GM21825 (cell line): ENCODE data around the gene PMP22.
"Not testable (repeated sequence)": the region's sequence is repeated elsewhere in the genome, so short reads cannot be mapped to it uniquely, and the experiment has no call there.

Source experiments
- ATAC-seq: cut with Tn5 transposase; IDR thresholded peaks from one replicate; pipeline ENCODE4 v1.9.1; 2021; ENCODE audit warnings: mild to moderate bottlenecking, moderate library complexity; ENCODE audit not compliant: unreplicated experiment

The PMP22 gene

DNA sequence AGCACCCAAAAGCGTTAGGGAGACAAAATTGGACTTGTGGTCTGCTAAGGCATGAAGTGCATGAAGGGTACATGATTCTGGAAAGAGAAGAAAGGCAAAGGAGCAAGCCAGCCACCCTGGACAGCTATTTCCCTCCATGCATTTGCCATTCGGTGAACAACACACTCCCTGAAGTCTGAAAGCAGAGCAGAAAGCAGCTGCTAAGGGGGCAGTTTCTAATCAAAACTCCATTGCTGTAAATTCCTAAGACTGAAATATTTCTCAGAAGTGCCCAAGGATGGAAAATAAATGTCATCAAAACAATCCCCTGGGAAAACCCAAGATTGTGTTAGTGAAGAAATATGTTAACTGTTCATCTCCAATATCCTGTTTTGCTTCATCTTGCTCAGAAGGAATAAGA is 44.3 kb downstream of the PMP22 start:
- no peak for ATAC-seq

DNA sequence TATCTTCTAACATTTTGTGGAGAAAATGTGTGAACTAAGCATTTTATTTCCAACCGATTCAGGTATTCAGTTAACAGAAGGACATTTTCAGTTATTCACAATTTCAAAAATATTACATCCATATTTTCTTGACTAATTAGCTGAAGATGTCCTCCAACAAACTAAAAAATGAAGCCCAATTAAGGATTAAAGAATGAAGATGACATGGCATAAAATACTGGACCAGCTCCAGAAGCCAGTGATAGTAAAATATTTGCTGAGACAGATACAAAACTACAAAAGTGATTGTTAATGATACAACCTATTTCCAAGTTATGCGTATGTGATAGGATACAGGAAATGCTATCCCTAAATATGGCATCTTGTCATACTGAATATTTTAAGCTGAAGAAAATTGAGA is 48.6 kb downstream of the PMP22 start:
- no peak for ATAC-seq

DNA sequence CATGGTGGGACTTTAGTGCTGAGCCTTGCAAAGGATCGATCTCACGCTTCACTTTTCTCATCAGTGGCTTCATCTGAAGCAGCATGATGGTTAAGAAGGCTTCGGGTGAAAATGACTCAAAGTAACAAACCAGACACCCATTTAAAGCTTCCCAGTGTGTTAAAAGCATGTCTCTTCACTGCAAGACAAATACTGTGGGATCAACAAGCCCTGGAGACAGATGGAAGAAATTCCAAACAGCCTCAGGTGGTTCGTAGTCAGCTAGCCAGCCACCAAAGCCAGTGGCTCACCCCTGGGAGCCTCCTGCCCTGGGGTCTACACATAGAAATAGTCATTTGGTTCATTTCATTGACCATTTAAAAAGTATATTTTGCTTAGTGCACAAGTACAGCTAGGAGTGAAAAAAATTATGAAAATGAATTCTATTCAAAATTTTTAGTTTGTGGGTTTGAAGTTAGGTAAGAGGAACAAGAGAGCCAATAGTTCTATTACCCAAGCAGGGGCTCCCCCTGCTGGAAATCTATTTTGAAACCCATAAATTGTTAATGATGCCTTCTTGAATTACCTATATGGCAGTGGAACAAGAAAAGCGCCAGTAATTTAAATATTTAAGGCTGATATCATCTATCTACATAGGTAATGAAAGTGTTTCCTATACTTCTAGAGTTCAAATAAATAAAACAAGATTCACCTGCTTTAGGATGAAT is 51.6 kb downstream of the PMP22 start:
- no peak for ATAC-seq

DNA sequence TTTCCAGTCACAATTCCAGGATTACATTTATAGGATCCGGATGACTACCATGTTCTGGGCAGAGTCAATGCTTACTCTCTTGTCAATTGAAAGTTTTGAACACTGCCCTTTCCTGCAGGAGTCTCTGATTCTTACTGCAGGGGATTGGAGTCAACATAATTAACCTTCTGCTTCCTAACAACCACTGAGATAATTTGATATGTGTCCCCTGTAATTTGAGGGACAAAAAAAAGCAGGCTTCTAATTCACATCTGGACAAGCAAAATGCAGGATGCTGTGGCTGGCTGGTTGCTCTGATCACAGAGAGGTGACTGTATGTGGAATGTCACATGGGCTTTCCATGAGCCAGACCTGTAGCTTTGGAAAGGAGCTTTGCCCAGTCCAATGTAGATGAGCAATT is 54.9 kb downstream of the PMP22 start:
- ATAC-seq = no peak

DNA sequence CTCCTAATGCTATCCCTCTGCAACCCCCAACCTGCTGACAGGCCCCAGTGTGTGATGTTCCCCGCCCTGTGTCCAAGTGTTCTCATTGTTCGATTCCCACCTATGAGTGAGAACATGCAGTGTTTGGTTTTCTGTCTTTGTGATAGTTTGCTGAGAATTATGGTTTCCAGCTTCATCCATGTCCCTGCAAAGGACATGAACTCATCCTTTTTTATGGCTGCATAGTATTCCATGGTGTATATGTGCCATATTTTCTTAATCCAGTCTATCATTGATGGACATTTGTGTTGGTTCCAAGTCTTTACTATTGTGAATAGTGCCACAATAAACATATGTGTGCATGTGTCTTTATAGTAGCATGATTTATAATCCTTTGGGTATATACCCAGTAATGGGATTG is 62.1 kb downstream of the PMP22 start:
- ATAC-seq = not testable (repeated sequence)

DNA sequence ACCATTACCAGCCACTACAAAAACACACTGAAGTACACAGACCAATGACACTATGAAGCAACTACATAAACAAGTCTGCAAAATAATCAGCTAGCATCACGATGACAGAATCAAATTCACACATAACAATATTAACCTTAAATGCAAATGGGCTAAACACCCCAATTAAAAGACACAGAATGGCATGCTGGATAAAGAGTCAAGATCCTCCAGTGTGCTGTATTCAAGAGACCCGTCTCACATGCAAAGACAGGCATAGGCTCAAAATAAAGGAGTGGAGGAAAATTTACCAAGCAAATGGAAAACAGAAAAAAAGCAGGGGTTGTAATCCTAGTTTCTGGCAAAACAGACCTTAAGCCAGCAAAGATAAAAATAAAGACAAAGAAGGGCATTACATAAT is 64.6 kb downstream of the PMP22 start:
- not testable (repeated sequence) for ATAC-seq

DNA sequence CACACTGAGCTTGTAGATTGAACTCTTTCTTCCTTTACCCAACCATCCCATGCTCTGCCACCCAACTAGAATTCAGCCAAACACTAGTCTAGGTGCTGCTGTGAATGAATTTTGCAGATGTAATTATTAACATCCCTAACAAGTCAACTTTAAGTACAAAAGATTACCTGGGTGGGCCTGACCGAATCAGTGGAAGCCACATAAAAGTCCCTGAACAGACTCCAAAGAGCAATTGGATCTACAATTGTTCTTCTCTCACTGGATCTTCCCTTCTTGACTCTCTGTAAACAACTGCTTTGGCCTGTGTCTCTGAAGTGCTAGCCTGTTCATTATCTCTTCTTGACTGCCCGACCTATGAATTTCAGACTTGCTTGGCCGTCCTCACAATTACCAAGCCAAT is 67.9 kb downstream of the PMP22 start:
- ATAC-seq = no peak

DNA sequence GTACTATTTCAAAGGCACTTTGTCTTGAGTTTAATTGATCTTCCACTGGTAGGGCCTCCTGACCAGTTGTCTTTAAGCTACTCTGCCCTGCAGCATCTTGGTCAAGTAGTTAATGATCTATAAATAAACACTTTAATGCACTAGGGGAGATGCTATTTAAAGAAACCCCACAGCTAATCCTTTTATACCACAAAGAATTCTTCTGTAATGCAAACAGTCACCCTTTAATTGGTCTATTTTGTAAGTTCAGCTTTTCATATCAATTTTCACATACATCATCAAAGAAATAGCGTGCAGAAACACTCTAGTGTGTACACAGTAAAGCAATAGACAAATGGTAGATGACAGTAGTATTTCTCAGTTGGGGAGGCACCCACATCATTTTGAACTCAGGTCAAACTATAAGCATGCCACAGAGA is 70.3 kb downstream of the PMP22 start:
- ATAC-seq = no peak

DNA sequence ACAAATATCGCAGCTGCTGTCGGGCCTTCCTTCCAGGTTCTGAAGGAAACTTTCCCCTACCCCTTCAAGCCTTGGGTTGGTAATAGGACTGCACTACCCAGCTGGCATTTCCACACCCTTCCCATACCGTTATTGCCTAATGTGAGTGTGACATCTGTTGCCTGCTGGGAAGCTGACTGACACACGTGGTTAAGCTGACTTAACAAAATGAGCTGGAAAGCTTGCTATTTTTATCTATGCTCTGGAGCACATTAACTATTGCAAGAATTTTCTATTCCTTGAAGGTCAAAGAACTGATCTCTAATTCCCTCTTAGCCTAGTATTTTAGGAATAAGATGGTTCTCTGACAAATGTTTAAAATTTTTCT is 79.5 kb downstream of the PMP22 start:
- ATAC-seq = no peak

DNA sequence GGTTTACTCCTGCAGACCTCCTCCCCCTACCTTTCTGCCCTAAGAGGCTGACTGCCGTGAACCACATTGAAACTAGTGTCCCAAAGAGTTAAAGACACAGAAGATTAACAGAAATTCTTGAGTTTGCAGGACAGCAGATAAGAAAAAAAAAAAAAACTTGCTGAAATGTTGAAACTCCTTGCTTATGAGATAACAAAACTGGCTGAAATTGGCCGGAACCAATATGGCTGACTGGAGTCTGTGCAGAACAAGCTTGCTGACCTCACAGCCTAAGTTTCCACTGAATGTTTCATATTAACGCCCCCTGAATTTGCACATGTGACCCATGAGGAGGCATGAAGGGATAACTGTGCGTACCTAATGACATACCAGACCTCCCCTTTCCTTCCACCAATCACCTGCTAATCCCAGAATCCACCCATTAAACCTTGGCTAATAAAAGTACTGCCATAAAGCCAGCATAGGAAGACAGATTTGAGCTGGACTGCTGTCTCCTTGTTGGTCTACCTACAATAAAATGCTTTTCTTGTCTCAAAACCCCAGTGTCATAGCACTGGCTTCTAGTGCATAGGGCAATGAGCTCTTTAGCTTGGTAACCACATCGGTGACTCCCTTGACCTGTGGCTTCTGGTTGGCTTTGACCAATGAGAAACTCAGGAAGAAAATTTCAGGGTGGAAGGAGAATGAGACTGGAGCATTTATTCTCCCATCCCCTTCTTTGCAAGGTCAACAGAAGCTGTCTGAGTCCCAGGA is 80.1 kb downstream of the PMP22 start:
- ATAC-seq = no peak

DNA sequence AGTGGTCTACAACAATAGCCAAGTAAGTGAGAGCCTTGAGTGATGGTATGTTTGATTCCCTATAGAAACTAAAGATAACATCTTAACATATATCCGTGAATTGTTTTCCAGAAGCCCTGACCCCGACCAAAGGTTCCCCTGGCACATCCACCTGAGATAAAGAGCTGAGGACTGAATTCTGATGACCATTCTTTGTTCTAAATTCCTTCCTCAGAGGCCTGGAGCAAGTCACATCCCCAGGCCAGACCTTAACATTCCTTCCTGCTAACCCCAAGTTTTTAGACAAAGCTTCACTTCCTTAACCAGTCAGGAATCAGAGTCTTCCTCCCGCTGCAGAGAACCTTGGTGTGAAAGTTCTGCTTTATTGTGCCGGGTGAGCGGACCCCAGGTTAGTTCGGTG is 83.3 kb downstream of the PMP22 start:
- ATAC-seq = no peak

DNA sequence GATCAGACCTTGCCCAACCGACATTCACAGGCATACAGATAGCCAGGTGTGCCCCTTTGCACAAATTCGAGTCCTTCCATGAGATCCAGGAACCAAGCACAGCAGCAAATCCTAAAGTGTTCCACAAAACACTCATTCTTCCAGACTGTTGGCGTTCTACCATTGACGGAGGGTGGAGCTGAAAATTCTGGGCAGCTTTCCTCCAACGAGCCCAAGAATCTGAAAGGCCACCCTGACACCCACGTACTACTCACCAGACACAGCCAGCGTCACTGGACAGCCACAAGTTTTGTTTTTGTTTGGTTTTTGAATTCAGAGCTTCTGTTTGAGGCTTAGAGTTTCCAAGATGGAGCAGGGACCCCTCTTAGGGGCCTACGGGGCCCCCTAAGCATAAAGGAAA is 83.8 kb downstream of the PMP22 start:
- no peak for ATAC-seq

DNA sequence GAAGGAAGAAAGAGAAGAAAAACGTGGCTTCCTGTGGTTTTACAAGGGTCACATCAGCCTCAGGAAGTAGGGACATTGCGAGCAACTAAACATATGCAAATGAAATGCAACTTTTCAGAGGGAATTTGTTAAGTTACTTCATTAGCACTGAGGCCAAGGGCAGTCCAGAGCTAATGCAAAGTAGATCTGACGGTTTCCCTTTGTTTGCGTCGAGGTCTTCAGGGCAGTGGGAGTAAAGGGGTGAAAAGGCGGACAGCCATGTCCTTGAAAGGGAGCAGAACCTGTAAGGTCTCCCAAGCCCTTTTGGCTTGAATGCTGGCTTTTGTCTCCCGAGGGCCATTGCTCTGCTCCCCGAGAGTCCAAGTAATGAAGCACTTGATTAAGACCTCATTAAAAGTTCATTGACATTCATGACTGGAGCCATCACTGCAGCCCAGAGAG is 85.0 kb downstream of the PMP22 start:
- no peak for ATAC-seq
